ENCODE data around the gene SCYL2.
"Not testable (repeated sequence)": the region's sequence is repeated elsewhere in the genome, so short reads cannot be mapped to it uniquely, and the experiment has no call there.

The SCYL2 gene

DNA sequence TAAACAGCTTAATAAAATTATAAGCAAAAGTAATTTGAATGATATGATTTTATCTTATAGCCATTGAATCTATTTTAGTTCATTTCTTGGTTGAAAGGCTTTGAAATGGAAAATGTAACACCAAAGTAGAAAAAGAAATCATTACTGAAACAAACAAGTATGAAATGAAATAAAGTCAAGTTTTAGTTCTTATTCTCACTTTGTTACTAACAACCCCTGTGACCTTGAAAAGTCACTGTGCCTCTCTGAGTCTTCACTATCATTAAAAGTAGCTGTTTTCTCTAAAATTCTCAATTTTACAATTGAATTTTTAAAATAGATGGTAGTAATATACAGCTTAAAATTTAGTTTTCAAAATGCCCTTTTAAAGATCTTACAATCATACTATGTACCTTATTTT is 57.5 kb downstream of the SCYL2 start:
- Mint-ChIP-seq H3K4me1 (peaks cover 5 to 7% of the 10 kb centered on the region in 2 donors), H3K27ac (no peak overlapping the region), H3K27me3 (no peaks in the 10 kb centered on the region), H3K36me3 (peaks cover 28 to 30% of the 10 kb centered on the region in 2 donors), H3K4me3 (no peak overlapping the region), H3K9me3 (no peaks in the 10 kb centered on the region)
- DNase-seq (no peak), ATAC-seq (replicated peaks) (no peak)

DNA sequence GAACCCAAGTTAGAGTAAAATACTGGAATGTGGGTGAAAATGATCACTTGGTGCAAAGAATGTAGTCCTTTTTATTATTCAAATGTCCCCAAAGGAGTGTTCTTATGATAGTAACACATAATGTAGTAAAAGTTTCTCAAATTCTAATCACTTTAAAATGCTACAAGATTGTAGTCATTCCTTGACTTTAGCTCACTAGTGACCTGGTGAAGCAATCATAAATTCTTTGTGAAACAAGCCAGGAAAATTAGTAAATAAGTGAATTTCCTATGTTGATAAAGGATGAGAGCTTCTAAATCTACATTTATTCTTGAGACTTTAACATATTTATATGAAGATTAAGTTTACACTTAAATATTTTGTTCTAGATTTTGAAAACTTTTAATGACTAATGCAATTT is 59.2 kb downstream of the SCYL2 start:
- DNase-seq = no peak
- no peak for ATAC-seq (replicated peaks)
- Mint-ChIP-seq H3K4me1 (peaks cover 13 to 14% of the 10 kb centered on the region in 2 donors), H3K4me3 (no peak overlapping the region), H3K9me3 (peaks cover 0 to 2% of the 10 kb centered on the region in 2 donors), H3K36me3 (peaks cover 38 to 39% of the 10 kb centered on the region in 2 donors), H3K27me3 (no peaks in the 10 kb centered on the region), H3K27ac (no peak overlapping the region)

DNA sequence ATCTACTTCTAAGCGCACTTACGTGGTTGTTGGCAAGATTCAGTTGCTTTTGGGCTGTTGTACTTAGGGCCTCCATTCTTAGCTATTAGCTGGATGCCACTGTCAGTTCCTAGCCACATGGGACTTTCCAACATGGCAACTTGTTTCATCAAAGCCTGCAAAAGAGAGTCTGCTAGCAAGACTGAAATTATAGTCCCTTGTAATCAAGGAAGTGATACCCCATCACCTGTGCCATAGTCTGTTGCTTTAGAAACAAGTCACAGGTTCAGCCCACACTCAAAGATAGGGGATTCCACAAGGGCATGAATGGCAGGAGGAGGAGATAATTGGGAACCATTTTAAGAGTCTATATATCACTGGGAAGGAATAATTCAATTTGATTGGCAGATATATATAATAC is 62.8 kb downstream of the SCYL2 start:
- DNase-seq (peak; percentile 28), ATAC-seq (replicated peaks) (peak; percentile 98 to 100)
- Mint-ChIP-seq H3K27me3 (no peaks in the 10 kb centered on the region), H3K27ac (peak overlapping the region; percentile 77), H3K4me3 (no peak overlapping the region), H3K9me3 (peaks cover 0 to 2% of the 10 kb centered on the region in 2 donors), H3K4me1 (peaks cover 12 to 13% of the 10 kb centered on the region in 2 donors), H3K36me3 (peaks cover 46 to 53% of the 10 kb centered on the region in 2 donors)

DNA sequence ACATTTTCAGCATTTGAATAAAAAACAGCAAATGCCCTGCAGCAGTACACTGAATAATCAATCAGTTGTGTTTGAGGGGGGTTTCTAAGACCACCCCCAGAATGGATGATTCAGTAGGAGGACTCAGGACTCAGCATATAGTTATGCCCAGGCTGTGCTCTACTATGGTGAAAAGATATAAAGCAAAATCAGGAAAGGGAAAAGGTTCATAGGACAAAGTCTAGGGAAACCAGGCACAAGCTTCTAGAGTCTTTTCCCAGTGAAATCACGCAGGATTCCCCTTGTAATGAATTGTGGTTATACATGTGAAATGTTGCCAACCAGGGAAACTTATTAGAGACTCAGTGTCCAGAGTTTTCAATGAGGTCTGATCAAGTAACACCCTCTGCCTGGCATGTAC is 64.9 kb downstream of the SCYL2 start:
- Mint-ChIP-seq H3K4me1 (peaks cover 12 to 13% of the 10 kb centered on the region in 2 donors), H3K9me3 (peaks cover 0 to 2% of the 10 kb centered on the region in 2 donors), H3K4me3 (no peak overlapping the region), H3K27ac (no peak overlapping the region), H3K36me3 (peaks cover 48 to 67% of the 10 kb centered on the region in 2 donors), H3K27me3 (no peaks in the 10 kb centered on the region)
- DNase-seq = no peak
- no peak for ATAC-seq (replicated peaks)

DNA sequence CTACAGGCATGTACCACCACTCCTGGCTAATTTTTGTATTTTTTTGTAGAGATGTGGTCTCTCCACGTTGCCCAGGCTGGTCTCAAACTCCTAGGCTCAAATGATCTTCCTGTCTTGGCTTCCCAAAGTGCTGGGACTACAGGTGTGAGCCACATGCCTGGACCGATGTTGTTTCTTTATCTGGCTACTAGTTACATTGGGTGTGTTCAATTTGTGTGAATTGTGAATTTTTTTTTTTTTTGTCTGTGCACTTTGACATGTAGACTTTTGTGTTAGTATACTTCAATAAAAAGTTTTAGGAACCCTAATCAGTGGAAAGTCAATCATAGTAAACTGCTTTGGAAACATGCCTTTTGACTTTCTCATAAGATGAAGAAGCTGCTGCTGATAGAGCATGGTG is 65.9 kb downstream of the SCYL2 start:
- no peak for ATAC-seq (replicated peaks)
- no peaks in the 10 kb centered on the region for H3K27me3 Mint-ChIP-seq
- peaks cover 0 to 2% of the 10 kb centered on the region in 2 donors for H3K9me3 Mint-ChIP-seq
- peaks cover 12 to 13% of the 10 kb centered on the region in 2 donors for H3K4me1 Mint-ChIP-seq
- H3K27ac Mint-ChIP-seq = peak overlapping the region; percentile 33
- H3K36me3 Mint-ChIP-seq = peaks cover 45 to 67% of the 10 kb centered on the region in 2 donors
- no peak overlapping the region for H3K4me3 Mint-ChIP-seq
- DNase-seq = no peak

DNA sequence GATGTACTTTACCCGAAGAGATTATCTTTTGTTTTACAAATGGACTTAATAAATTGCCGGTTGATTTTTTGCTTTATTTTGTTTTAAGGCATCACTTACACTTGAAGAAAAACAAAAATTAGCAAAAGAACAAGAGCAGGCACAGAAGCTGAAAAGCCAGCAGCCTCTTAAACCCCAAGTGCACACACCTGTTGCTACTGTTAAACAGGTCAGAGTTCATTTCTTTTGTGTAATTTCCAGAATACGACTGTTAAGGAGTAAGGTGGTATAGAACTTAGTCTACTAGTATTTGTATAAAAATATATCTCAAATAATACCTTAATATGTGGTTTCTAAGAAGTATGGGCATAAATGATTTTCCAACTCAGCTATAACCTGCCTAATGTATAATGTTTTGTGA is 70.3 kb downstream of the SCYL2 start:
- peaks cover 20 to 38% of the 10 kb centered on the region in 2 donors for H3K36me3 Mint-ChIP-seq
- no peak for DNase-seq
- H3K4me1 Mint-ChIP-seq = no peaks in the 10 kb centered on the region
- no peaks in the 10 kb centered on the region for H3K9me3 Mint-ChIP-seq
- H3K27me3 Mint-ChIP-seq = no peaks in the 10 kb centered on the region
- ATAC-seq (replicated peaks) = no peak
- no peak overlapping the region for H3K27ac Mint-ChIP-seq
- no peak overlapping the region for H3K4me3 Mint-ChIP-seq

DNA sequence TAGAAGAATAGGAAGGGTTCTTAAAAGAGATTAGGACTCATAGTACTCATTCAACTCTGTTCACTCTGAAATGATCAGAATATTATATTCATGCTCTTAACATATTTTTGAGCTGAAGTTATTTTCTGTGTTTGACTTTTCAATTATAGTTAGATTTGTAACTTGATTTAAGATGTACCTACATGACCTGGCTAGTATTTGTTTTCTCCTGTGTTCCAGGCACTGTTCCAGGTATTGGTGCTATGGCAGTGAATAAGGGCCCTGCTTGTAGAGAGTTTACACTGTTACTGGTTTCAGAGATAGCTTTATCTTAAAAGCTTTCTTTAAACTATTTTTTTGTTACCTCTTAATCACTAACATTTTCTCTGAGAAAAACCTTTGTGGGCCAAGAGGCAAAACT is 70.8 kb downstream of the SCYL2 start:
- Mint-ChIP-seq H3K36me3 (peaks cover 21 to 39% of the 10 kb centered on the region in 2 donors), H3K4me1 (no peaks in the 10 kb centered on the region), H3K27me3 (no peaks in the 10 kb centered on the region), H3K9me3 (peaks cover 0 to 3% of the 10 kb centered on the region in 2 donors), H3K27ac (no peak overlapping the region), H3K4me3 (no peak overlapping the region)
- ATAC-seq (replicated peaks) (no peak), DNase-seq (no peak)

DNA sequence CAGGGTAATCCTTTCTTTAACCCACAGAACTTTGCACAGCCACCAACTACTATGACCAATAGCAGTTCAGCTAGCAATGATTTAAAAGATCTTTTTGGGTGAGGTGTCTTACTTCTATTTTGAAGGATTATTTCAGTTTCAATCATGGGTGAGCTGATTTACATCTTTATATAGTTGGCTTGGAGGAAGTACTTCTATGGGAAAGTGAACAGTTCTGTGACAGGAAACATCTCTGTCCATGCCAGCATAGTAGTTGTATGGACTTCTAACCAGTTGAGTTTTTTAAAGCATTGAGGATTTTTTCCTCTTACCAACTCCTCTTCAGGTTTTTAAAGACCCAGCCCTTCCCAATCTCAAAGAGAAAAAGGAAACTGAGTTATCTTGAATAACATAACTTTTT is 72.1 kb downstream of the SCYL2 start:
- no peaks in the 10 kb centered on the region for H3K4me1 Mint-ChIP-seq
- no peaks in the 10 kb centered on the region for H3K27me3 Mint-ChIP-seq
- H3K36me3 Mint-ChIP-seq = peaks cover 17 to 36% of the 10 kb centered on the region in 2 donors
- H3K9me3 Mint-ChIP-seq = peaks cover 0 to 3% of the 10 kb centered on the region in 2 donors
- no peak for ATAC-seq (replicated peaks)
- peak overlapping the region; percentile 9 for H3K27ac Mint-ChIP-seq
- H3K4me3 Mint-ChIP-seq = no peak overlapping the region
- no peak for DNase-seq

DNA sequence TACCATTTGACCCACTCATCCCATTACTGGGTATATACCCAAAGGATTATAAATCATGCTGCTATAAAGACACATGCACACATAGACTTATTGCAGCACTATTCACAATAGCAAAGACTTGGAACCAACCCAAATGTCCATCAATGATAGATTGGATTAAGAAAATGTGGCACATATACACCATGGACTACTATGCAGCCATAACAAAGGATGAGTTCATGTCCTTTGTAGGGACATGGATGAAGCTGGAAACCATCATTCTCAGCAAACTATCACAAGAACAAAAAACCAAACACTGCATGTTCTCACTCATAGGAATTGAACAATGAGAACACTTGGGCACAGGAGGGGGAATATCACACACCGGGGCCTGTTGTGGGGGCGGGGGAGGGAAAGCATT is 75.9 kb downstream of the SCYL2 start:
- not testable (repeated sequence) for H3K9me3 Mint-ChIP-seq; ATAC-seq (replicated peaks); H3K27me3 Mint-ChIP-seq; H3K27ac Mint-ChIP-seq; H3K4me1 Mint-ChIP-seq; H3K4me3 Mint-ChIP-seq; DNase-seq
- H3K36me3 Mint-ChIP-seq = peaks cover 12 to 17% of the 10 kb centered on the region in 2 donors

DNA sequence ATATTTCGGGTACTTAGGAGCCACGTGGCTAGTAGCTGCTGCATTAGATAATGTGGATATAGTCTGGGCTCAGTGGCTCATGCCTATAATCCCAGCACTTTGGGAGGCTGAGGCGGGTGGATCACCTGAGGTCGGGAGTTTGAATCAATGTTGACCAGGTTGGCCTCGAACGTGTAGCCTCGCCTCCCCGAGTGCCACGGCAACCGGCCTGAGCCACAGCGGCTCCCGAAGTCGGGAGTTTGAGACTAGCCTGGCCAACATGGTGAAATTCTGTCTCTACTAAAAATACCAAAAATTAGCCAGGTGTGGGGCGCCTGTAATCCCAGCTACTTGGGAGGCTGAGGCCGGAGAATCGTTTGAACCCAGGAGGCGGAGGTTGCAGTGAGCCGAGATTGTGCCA is 77.4 kb downstream of the SCYL2 start:
- ATAC-seq (replicated peaks); H3K4me3 Mint-ChIP-seq; H3K9me3 Mint-ChIP-seq; H3K4me1 Mint-ChIP-seq; H3K36me3 Mint-ChIP-seq; H3K27ac Mint-ChIP-seq; H3K27me3 Mint-ChIP-seq; DNase-seq: not testable (repeated sequence)

DNA sequence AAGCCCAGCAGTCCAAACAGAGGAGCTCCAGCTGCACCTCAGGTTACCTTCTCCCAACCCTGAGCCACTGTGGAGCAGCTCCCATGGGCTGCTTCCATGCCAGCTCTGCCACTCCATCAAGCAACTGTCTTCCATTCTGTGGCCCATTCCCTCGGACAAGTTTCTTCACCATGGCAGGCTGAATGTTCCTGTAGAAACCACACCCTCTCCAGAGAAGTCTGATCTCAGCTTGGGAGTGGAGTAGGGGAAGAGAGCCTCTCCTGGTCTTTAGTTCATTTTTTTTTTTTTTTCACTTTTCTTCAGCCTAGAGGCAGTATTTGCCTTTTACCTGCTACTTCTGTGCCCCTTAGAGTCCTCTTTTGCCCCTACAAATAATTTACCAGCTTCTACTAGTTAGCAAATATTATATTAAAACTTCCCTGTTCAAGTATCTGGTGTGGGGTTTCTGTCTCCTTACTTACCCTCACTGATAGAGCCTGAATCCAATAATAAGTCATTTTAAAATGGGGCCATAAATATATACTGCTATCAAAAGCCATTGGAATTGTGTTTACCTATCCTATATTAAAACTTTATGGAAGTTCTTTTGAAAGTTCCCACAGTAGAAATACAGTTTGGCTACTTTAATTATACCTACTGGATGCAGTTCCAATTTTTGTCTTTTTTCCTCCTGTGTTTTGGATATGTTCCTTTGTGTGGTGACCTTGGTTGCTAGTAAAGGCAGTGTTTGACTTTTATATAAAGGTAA is 78.2 kb downstream of the SCYL2 start:
- no peak for ATAC-seq (replicated peaks)
- DNase-seq = no peak

DNA sequence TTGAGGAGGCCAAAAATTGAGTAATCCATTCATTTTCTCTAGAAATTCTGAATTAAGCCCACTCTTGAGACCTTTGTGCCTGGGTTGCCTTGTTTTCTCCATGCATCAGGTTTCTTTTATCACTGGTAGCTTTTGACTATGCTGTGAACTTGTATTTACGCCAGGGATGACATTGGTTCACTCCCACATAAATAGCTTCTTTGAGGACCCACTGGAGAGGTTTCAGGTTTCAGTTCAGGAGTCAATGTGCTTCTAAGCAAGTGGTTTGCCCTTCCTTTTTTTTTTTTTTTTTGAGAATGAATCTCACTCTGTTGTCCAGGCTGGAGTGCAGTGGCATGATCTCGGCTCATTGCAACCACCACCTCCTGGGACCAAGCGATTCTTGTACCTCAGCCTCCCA is 79.7 kb downstream of the SCYL2 start:
- peaks cover 6 to 7% of the 10 kb centered on the region in 2 donors for H3K36me3 Mint-ChIP-seq
- no peak for DNase-seq
- no peak overlapping the region for H3K27ac Mint-ChIP-seq
- H3K4me3 Mint-ChIP-seq = no peak overlapping the region
- no peaks in the 10 kb centered on the region for H3K4me1 Mint-ChIP-seq
- ATAC-seq (replicated peaks) = no peak
- no peaks in the 10 kb centered on the region for H3K27me3 Mint-ChIP-seq
- H3K9me3 Mint-ChIP-seq = peaks cover 0 to 3% of the 10 kb centered on the region in 2 donors

More for the DNA sequence above, 78.2 kb downstream of the SCYL2 start:
- H3K27ac Mint-ChIP-seq = no peak overlapping the region
- peaks cover 0 to 3% of the 10 kb centered on the region in 2 donors for H3K9me3 Mint-ChIP-seq
- peaks cover 6 to 7% of the 10 kb centered on the region in 2 donors for H3K36me3 Mint-ChIP-seq
- no peaks in the 10 kb centered on the region for H3K27me3 Mint-ChIP-seq
- H3K4me3 Mint-ChIP-seq = no peak overlapping the region
- no peaks in the 10 kb centered on the region for H3K4me1 Mint-ChIP-seq

DNA sequence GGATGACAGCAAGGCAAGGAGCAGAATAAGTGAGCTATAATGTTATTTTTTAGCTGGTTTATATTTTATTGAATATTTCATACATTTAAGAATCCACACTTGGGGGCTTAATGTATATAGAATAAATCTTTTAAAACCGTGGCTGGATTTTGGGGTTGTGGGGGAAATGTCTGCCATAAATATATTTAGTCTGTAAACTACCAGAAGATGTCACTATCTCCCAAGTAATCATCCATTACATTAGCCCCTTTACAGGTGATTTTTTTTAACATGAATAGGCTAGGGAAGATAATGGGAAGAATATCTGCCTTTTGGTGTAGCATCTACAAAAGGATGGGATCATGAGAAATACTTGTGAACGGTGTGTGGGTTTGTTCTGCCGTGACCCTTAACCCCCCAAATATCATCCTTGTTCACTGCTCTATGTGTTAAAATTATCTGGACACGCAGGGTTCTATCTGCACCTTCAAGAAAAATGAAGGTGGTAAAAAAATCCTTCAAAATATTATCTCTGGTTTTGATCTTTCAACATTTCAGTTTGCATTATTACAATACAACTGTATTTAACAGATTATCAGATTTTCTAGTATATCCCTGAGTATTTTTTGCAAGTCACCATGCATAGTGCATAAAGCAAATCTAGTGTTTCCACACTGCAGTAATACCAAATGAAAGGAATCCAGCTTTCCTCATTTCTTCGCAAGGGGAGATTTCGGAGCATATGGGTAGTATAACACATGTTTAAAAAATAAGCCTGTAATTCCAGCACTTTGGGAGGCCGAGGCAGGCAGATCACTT is 81.9 kb downstream of the SCYL2 start:
- Mint-ChIP-seq H3K4me3 (no peak overlapping the region), H3K4me1 (no peaks in the 10 kb centered on the region), H3K27ac (no peak overlapping the region), H3K9me3 (no peaks in the 10 kb centered on the region), H3K36me3 (no peaks in the 10 kb centered on the region), H3K27me3 (peaks cover 8 to 10% of the 10 kb centered on the region in 2 donors)
- ATAC-seq (replicated peaks) (no peak), DNase-seq (no peak)

DNA sequence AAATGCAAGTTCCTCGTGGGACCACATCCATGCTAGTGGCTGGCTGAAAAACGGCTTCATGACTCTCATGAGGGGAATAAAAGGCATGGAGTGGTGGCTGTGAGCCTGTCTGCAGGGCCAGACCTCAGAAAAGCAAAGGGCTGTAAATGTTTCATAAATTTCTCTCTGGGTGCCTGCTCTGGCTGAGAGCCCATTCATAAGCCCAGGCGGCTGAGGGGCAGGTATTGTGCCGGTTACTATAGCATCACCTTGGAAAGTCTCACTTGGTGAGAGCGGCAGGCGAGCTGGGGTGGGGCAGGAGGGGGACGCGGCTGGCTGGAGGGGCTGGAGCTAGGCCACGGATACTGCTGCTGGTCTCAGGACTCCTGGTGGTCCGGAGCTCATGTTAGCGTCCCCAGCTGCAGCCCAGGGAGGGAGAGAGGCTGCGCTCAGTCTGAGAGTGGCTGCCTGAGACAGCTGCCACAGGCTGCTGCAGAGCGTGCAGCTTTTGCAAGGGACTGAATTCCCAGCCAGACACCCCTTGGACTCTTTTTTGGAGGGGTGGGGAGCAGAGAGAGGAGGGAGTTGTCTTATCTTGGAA is 89.8 kb downstream of the SCYL2 start, which contains the start of gene SLC17A8:
Gene SLC17A8, plus strand, starts transcription at position 431 of the 580 bp plus-strand sequence. CDS start 318 bp downstream, outside the sequence.
- no peaks in the 10 kb centered on the region for H3K9me3 Mint-ChIP-seq
- ATAC-seq (replicated peaks) = peak in 1 of 2 donors; percentile 10
- no peaks in the 10 kb centered on the region for H3K36me3 Mint-ChIP-seq

More for the DNA sequence above, 89.8 kb downstream of the SCYL2 start, which contains the start of gene SLC17A8:
- DNase-seq = no peak
- H3K4me3 Mint-ChIP-seq = no peak within 1 kb of the TSS
- H3K27me3 Mint-ChIP-seq = peaks cover 40 to 52% of the 10 kb centered on the region in 2 donors
- H3K4me1 Mint-ChIP-seq = no peaks in the 10 kb centered on the region
- H3K27ac Mint-ChIP-seq = no peak within 1 kb of the TSS

Measured in stimulated activated naive B cell treated with anti-CD40 and anti-IgM and Interleukin-4, amounts not matched to agents 10 μg/mL and 1 μg/mL and 100 μg/mL, for 72 hours (primary cell).